VCaP (cell line): Measurements from ENCODE around the gene TP73.
A peak's percentile ranks its signal among the peaks of the same experiment; 100 is the strongest.

Experiments
- H3K27ac ChIP-seq: fragments of 450-650 bp; 2 replicates; pipeline ENCODE4 v1.5.1; 2017
- TF ChIP-seq, protein P1 (sequence below): fragments of 450-650 bp; conservative IDR thresholded peaks from 2 replicates; pipeline ENCODE4 v1.5.1; 2017; ENCODE audit warnings: mild to moderate bottlenecking, moderate library complexity

The TP73 gene

DNA sequence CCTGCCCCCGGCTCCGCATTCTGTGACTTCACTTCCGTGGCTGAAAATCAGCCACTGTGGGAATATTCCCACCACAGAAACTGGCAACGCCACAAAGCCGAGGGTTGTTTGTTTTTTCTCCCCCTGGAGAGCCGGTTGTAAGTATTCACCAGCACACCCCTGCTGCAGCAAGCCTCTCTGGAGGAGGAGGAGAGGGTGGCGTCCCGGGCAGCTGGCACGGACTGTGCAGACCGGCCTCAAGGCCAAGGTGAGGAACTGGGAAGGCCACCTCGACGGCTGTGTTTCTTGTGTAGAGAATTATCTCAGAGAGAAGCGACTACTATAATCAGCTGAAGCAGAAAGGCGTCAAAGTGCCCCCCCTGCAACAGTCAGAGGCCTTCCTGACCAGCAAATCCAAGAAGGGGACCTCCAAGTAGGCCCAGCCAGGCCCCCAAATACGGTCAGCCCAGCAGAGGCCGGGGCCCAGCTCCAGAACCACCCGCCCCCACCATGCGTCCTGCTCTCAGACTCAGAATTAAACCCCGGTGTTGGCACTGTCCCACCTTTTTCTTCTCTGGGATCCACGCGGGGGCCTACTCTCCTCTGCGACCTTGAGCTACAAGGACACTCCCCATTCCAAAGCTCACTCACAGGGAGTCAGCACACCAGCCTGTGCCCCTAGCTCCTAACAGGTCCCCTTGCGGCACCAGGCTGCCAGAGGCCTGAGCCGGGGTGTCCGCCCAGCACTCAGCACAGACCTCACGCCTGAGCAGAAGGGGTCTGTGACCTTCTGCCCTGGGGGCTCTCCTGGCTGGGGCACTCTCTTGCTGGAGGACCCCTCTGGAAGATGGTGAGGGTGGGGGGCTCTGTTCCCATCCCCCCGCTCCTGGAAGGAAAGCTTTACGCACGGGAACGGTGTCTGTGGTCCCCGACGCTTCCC lies 119.1 kb downstream of the TP73 start:
- TF ChIP-seq, protein P1, sequence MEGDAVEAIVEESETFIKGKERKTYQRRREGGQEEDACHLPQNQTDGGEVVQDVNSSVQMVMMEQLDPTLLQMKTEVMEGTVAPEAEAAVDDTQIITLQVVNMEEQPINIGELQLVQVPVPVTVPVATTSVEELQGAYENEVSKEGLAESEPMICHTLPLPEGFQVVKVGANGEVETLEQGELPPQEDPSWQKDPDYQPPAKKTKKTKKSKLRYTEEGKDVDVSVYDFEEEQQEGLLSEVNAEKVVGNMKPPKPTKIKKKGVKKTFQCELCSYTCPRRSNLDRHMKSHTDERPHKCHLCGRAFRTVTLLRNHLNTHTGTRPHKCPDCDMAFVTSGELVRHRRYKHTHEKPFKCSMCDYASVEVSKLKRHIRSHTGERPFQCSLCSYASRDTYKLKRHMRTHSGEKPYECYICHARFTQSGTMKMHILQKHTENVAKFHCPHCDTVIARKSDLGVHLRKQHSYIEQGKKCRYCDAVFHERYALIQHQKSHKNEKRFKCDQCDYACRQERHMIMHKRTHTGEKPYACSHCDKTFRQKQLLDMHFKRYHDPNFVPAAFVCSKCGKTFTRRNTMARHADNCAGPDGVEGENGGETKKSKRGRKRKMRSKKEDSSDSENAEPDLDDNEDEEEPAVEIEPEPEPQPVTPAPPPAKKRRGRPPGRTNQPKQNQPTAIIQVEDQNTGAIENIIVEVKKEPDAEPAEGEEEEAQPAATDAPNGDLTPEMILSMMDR, result no peak
- H3K27ac ChIP-seq, result peak overlapping the region; percentile 80

DNA sequence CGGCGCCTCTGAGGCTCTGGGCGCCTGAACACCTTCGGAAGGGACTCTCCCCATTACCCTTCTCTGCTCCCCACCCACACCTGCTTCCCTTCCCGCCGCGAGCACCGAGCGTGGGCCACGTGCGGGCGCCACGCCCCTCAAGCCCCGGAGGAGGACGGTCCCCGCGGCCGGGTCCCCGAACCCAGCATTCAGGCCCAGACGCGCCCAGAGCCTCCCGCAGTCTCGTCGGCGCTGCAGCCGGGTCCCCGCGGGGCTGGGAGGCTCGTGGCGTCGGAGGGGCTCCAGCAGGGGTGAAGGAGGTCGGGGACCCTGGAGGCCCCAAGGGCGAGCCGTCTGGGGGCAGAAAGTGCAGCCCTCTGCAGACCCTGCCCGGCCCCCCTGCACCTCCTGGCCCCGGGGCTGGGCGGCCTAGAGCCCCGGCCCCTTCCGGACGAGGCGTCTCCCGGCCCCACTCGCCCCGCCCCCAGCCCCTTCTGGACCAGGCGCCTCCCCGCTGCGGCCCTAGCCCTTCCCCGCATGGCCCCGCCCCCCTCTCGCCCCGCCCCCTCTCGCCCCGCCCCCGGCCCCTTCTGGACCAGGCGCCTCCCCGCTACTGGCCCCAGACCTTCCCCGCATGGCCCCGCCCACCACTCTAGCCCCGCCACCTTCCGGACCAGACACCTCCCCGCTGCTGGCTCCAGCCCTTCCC lies 119.9 kb downstream of the TP73 start:
- TF ChIP-seq, protein P1, result no peak

DNA sequence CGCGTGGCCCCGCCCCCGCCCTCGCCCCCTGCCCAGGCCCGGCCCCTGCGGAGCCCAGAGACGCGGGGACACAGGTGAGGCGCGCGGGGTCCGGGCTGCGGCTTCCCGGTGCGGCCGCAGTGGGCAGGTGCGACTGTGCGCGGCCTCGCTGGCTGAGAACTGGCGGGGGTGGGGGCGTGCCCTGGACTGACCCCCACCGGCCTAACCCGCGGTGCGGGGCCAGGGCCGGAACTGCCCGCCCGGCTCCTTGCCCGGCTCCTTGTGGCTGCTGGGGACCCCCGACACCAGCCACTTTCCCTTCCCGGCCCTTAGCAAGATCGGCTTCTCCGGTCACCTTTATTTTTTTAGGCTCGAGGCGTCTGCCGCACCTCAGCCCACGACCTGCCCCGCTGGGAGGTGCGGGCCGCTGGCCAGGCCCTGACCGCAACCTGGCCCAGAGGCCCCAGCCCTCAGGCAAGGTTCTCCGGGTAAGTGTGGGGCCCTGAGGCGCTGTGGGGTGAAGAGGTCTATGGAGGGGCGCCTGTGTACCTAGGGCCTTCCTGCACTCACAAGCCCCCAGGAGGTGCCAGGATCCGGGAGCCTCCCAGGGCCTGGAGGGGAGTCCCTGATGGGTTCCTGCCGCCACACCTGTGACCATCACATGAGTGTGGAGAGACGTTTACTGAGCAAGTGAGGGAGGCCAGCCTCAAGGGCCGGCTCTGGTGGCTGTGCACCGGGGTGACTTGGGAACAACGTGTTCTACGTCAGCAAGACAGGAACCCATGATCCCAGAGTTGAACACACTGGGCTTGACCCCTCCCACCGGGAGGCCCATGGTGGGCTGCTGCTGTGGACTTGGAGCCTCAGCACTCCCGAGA lies 120.6 kb downstream of the TP73 start, which contains the start of gene SMIM1:
Gene SMIM1 (plus strand): TSS at position 35 of the 857 bp plus-strand sequence. CDS start 2,625 bp downstream, outside the sequence.
- H3K27ac ChIP-seq, result peak within 1 kb of the TSS; percentile 80
- TF ChIP-seq, protein P1, result no peak

More for the DNA sequence above, 119.9 kb downstream of the TP73 start:
- H3K27ac ChIP-seq, result peak overlapping the region; percentile 80

DNA sequence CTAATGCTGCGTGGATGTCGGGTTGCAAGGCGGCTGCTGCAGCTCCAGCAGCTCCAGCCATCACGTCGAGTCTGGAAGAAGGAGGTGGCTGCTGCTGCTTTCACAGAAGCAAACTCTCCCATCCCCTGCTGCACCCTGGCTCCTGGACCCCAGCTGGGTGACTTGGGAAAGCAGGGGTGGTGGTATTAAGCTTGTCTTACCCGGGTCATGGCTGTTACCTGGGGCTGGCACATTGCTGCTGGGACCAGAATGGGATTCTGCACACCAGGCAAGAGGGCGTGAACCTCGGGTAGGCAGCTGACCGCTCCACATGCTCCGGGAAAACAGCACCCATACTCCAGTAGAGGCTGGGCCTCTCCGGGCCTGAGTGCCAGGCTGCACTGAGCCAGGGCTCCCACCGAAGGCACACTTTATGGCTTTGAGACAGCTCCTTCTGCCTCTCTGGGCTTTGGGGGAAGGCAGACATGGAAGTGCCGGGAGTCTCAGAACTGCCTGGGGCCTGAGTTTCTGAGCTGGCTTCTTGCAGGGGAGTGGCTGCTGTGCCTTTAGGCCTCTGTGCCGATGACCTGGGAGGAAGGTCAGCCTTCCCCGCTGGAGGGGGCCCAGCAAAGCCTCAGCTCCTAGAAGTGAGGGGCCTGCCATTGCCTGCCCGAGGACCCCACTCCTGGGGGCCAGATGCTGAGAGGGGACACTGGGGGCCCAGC lies 121.4 kb downstream of the TP73 start:
- H3K27ac ChIP-seq, result peak overlapping the region; percentile 80
- TF ChIP-seq, protein P1, result no peak

DNA sequence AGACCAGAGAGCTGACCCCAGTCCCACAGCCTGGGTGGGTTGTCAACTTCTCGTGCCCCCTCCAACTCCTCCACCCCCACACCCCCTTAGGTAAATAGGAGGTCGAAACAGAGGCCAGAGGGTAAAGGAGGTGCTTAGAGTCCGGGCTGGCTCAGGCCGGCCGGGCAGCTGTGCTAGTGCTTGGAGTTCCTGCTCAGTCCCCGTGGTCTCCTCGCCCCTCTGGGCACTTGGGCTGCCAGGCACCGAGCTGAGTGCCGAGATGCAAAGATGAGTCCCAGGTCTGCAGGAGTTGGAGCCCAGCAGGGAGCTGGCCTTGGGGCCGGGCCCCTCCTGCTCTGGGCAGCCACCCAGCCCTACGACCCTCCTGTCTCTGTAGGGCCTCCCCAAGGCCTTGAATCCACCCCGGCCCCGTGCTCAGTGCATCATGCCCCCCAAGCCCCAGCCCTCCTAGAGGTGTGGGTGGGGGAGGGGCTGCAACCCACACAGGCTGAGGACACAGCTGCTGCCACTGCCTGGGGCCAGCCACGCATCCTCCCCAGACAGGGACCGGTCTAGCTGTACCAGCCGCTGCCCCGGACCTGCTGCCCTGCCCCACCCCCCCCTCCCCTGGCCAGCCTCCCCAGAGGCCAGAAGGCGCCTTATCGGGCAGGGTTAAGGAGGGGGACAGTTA lies 122.1 kb downstream of the TP73 start:
- peak overlapping the region; percentile 80 for H3K27ac ChIP-seq
- TF ChIP-seq, protein P1, result no peak

DNA sequence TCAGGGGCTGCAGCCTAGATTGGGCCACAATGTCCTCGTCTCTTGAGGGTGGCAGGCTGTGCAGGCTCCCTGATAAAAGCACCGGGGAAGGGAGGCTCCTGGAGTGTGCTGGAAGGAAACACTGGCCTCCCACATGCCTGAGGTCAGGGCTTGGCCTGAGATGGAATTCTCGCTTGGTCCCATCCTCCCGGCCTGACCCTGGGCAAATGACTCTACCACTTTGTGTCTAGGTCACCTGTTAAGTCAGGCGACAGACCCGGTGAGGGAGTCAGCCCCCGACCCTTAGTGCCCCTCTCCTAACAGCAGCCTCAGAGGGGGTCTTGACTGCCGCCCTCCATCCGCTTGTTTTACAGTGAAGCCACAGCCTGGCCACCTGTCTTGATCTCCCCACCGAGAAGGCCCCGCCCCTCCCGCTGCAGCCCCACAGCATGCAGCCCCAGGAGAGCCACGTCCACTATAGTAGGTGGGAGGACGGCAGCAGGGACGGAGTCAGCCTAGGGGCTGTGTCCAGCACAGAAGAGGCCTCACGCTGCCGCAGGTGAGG lies 122.7 kb downstream of the TP73 start:
- H3K27ac ChIP-seq, result peak overlapping the region; percentile 44; the same call in 1 of the 2 replicates
- TF ChIP-seq, protein P1, result no peak
